ENCODE results near the gene HUNK.
"Not testable (repeated sequence)": the region's sequence is repeated elsewhere in the genome, so short reads cannot be mapped to it uniquely, and the experiment has no call there.

Gene HUNK

DNA sequence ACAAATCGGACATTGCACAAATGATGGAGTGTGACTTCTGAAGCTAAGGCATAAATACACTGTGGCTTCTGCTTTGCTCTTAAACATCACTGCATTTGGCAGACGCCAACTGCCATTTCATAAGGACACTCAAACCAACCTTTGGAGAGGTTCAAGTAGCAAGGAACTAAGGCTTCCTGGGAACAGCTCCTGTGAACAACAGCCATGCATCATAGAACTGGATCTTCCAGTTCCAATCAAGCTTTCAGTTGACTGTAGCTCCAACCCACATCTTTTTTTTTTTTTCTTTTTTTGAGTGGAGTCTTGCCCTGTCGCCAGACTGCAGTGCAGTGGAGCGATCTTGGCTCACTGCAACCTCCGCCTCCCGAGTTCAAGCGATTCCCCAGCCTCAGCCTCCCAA lies 10.7 kb upstream of the HUNK start:
- H3K27me3 ChIP-seq (replicated peaks; ENCODE audit: control insufficient read depth, insufficient read depth, low read length): no peaks in the 10 kb centered on the region; the same call in none of the 2 replicates
- TF ChIP-seq, protein P1, sequence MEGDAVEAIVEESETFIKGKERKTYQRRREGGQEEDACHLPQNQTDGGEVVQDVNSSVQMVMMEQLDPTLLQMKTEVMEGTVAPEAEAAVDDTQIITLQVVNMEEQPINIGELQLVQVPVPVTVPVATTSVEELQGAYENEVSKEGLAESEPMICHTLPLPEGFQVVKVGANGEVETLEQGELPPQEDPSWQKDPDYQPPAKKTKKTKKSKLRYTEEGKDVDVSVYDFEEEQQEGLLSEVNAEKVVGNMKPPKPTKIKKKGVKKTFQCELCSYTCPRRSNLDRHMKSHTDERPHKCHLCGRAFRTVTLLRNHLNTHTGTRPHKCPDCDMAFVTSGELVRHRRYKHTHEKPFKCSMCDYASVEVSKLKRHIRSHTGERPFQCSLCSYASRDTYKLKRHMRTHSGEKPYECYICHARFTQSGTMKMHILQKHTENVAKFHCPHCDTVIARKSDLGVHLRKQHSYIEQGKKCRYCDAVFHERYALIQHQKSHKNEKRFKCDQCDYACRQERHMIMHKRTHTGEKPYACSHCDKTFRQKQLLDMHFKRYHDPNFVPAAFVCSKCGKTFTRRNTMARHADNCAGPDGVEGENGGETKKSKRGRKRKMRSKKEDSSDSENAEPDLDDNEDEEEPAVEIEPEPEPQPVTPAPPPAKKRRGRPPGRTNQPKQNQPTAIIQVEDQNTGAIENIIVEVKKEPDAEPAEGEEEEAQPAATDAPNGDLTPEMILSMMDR (IDR thresholded peaks at IDR 0.05; ENCODE audit: insufficient read depth, low read length, poor library complexity, severe bottlenecking): no peak
- no peak overlapping the region for H3K4me3 ChIP-seq (replicated peaks; ENCODE audit: low read depth, low read length)
- no peaks in the 10 kb centered on the region for H3K36me3 ChIP-seq (ENCODE audit: control insufficient read depth, insufficient read depth, low read length)
- no peak for DNase-seq (ENCODE audit: extremely low read depth, insufficient read length)

DNA sequence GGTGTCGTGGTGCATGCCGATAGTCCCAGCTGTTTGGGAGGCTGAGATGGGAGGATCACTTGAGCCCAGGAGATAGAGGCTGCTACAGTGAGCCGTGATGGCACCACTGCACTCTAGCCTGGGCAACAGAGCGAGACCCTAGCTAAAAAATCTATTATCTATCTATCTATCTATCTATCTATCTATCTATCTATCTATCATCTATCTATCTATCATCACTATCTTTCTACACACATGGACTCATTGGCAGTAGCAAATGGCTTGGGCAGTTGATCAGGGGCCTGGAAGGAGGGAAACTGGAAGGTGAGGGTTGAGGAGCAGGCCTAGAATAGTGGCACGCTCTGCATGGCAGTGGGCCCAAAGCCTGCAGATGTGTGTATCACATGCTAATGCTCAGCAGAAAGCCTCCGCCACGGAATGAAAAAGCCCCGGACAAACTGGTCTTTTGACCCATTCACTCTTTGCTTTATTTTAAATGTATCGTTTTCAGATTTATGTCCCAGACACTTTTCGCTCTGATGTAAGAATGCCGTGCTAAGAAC lies 7.3 kb upstream of the HUNK start:
- no peak overlapping the region for H3K4me3 ChIP-seq (replicated peaks; ENCODE audit: low read depth, low read length)
- TF ChIP-seq, protein P1 (IDR thresholded peaks at IDR 0.05; ENCODE audit: insufficient read depth, low read length, poor library complexity, severe bottlenecking): no peak
- no peaks in the 10 kb centered on the region for H3K36me3 ChIP-seq (ENCODE audit: control insufficient read depth, insufficient read depth, low read length)
- no peaks in the 10 kb centered on the region; the same call in 1 of the 2 replicates for H3K27me3 ChIP-seq (replicated peaks; ENCODE audit: control insufficient read depth, insufficient read depth, low read length)
- DNase-seq (ENCODE audit: extremely low read depth, insufficient read length): no peak

DNA sequence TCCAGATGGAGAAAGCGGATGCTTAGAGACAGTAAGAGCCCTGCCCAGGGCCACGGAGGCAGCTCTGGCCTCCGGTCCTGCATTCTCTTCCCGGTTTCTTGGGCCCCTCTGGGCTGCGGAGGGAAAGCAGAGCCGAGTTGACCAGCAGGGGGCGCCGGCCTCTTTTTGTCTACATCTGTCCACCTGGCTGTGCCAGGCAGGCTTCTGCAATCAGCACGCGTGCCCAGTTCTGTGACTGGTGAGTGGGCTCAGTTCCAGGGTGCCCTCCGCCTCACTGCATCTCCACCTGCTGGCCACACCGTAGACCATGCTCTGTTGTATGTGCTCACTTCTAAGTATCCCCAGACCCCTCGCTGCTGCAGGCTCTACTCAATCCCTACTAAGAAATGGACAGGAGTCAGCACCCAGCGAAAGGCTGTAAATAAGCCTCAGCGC lies 6.7 kb upstream of the HUNK start:
- Histone ChIP-seq H3K36me3 (ENCODE audit: control insufficient read depth, insufficient read depth, low read length) (no peaks in the 10 kb centered on the region), H3K4me3 (replicated peaks; ENCODE audit: low read depth, low read length) (no peak overlapping the region), H3K27me3 (replicated peaks; ENCODE audit: control insufficient read depth, insufficient read depth, low read length) (no peaks in the 10 kb centered on the region; the same call in 1 of the 2 replicates)
- TF ChIP-seq, protein P1 (IDR thresholded peaks at IDR 0.05; ENCODE audit: insufficient read depth, low read length, poor library complexity, severe bottlenecking): peak; percentile 95
- peak; percentile 41 for DNase-seq (ENCODE audit: extremely low read depth, insufficient read length)

DNA sequence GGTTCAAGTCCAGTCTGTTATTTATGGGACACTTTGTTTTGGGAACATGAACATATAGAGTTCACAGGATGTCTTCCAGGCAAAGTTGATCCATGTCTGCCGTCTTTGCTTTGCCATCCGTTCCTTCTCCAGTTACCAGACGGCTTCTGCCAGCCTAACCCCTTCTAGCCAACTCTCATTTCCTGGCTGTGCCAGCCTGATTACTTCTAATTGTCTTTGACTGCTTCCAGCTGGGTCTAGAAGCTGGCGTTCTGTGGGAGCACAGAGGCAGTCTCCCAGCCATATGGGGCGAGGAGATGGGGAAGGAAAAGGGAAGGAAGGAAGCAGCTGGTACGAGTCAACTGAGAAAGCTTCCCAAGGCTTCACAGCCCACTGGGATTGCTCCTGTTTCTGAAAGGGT lies 3.1 kb upstream of the HUNK start:
- TF ChIP-seq, protein P1 (IDR thresholded peaks at IDR 0.05; ENCODE audit: insufficient read depth, low read length, poor library complexity, severe bottlenecking): no peak

DNA sequence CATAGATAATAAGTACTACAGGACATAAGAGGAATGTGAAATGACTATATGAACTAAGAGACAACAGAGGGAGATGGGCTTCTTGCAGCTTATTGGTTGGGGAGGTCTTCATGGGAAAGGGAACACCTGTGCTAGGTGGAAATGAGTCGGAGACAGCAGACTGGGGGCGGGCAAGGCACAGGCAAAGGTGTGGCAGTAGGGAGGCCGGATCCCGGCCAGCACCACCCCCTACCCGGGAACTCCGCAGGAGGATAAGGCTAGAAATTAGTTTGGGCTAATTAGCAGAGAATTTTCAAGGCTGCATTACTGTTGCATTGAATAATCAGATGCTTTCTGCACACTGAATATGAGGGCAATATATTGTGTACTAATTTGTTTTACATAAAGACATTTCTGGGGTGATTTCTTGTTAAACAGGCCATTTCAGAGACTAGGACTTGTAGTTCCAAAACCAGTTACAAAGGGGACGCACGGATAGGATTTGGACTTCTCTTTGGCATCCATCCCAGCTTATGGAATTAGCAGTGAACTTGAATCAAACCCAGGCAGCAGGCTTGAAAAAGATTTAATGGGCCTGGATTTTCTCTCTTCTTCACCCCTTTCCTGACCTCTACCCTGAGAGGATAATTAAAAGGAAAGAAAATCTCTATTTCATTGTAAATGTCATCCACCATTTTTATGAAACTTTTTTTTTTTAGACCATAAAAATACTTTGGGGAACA lies 2.2 kb upstream of the HUNK start:
- TF ChIP-seq, protein P1 (IDR thresholded peaks at IDR 0.05; ENCODE audit: insufficient read depth, low read length, poor library complexity, severe bottlenecking): no peak
- no peak overlapping the region for H3K4me3 ChIP-seq (replicated peaks; ENCODE audit: low read depth, low read length)
- peaks cover 6% of the 10 kb centered on the region; the same call in 1 of the 2 replicates for H3K27me3 ChIP-seq (replicated peaks; ENCODE audit: control insufficient read depth, insufficient read depth, low read length)
- no peaks in the 10 kb centered on the region for H3K36me3 ChIP-seq (ENCODE audit: control insufficient read depth, insufficient read depth, low read length)
- DNase-seq (ENCODE audit: extremely low read depth, insufficient read length): no peak

More for the DNA sequence above, 3.1 kb upstream of the HUNK start:
- H3K36me3 ChIP-seq (ENCODE audit: control insufficient read depth, insufficient read depth, low read length): no peaks in the 10 kb centered on the region
- peaks cover 3% of the 10 kb centered on the region; the same call in 1 of the 2 replicates for H3K27me3 ChIP-seq (replicated peaks; ENCODE audit: control insufficient read depth, insufficient read depth, low read length)
- no peak for DNase-seq (ENCODE audit: extremely low read depth, insufficient read length)
- H3K4me3 ChIP-seq (replicated peaks; ENCODE audit: low read depth, low read length): no peak overlapping the region

DNA sequence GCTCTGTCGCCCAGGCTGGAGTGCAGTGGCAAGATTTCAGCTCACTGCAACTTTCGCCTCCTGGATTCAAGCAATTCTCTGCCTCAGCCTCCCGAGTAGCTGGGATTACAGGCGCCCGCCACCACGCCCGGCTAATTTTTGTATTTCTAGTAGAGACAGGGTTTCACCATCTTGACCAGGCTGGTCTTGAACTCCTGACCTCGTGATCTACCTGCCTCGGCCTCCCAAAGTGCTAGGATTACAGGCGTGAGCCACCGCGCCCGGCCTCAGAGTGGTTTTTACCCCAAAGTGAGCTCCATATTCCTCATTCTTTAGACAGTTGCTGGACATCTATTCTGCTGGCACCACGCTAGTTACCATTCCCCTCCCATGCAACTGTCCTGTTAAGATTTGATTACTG lies 1.4 kb upstream of the HUNK start:
- H3K36me3 ChIP-seq (ENCODE audit: control insufficient read depth, insufficient read depth, low read length); H3K4me3 ChIP-seq (replicated peaks; ENCODE audit: low read depth, low read length); H3K27me3 ChIP-seq (replicated peaks; ENCODE audit: control insufficient read depth, insufficient read depth, low read length); DNase-seq (ENCODE audit: extremely low read depth, insufficient read length): not testable (repeated sequence)
